Right cardiac atrium (tissue), 5 donors: ENCODE results near the gene LHFPL3. TPM values are rescaled to one million over a fixed set of nuclear protein-coding genes. Genes with fewer than 3 reads are reported as not detected.

ENCODE experiments used
- ATAC-seq, 2 donors: fragments of 200-7000 bp; cut with Tn5 transposase; one replicate each; pipeline versions ENCODE4 v1.8.0 to v1.9.1; 2020; ENCODE audit warnings: moderate library complexity in 2 of 2, mild to moderate bottlenecking in 1 of 2
- DNase-seq, 3 donors: peaks; one replicate each; pipeline ENCODE4 v3.0.0-alpha.2; 2020
- H3K27ac ChIP-seq: one replicate; pipeline ENCODE4 v1.5.1; 2013; ENCODE audit warnings: mild to moderate bottlenecking, low read length, control low read depth, moderate library complexity
- H3K27me3 ChIP-seq: one replicate; pipeline ENCODE4 v1.6.1; 2013; ENCODE audit not compliant: control insufficient read depth, insufficient read depth
- H3K4me1 ChIP-seq: one replicate; pipeline ENCODE4 v1.6.1; 2013; ENCODE audit warnings: low read length; ENCODE audit not compliant: control insufficient read depth, insufficient read depth
- H3K4me3 ChIP-seq: one replicate; pipeline ENCODE4 v1.5.1; 2013; ENCODE audit warnings: low read length, control low read depth
- H3K9me3 ChIP-seq: one replicate; pipeline ENCODE4 v1.6.1; 2013; ENCODE audit warnings: low read length; ENCODE audit not compliant: control insufficient read depth
- WGBS: extraction: QIAGEN DNeasy Blood & Tissue Kit; methylation state at CpG from one replicate; pipeline ENCODE4 v1.1.7; 2013; 5-methylcytosine and 5-hydroxymethylcytosine counted together
- intact Hi-C, 4 donors: fragments of 100-400 bp; cut with DNase I; formaldehyde crosslinking; loops; one replicate each; pipeline versions ENCODE4 v1.11.0 to v1.14.0; 2022 to 2023
- polyA plus RNA-seq: library from polyadenylated mRNA; stranded (reverse); fragments of 200-250 nt; gene quantifications from one replicate; pipeline ENCODE4 v1.2.3, GENCODE V29; 2013
- total RNA-seq, 4 donors: library from RNA; stranded (reverse); fragmentation: NEBNext Ultra II Directional; extraction: Animal tissue kit (Norgen Biotek cat#: 25700); gene quantifications; one replicate each; pipeline ENCODE4 v1.2.1, GENCODE V29; 2021
- donor health status: healthy with polysubstance abuse.
- donor health status: DM: no; HTN: yes; CAD: no.
- donor health status: DM: no; HTN: no; CAD: no.
- donor health status: DM: no; HTN: yes; CAD: no; lungs with severe emphysema.
- donor health status: DM: yes; HTN: yes; CAD: no.

Gene LHFPL3
- total and polyA plus RNA-seq, 5 donors: not detected

DNA sequence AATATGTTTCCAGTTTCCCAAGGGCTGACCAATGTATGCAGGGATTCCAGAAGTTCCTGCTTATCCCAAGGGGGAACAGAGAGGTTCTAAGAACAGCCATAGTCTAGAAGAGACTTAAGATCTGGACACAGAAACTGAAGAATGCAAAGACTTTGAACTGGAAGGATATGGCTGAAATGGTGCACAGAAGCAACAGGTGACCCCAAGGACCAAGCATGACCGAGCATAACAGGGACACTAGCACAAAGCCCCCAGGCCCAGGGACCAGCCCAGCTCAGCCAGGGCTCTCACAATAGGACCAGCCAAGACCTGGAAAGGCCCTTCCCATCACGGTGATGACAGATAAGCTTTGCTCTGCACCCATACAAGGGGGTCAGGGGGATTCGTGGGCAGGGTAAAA lies 472.6 kb downstream of the LHFPL3 start:
- H3K27me3 ChIP-seq: no peaks in the 10 kb centered on the region
- intact Hi-C loops: no loop called here
- 66% methylated on average over 3 of the region's 3 CpGs for WGBS
- no peak overlapping the region for H3K4me3 ChIP-seq
- no peaks in the 10 kb centered on the region for H3K9me3 ChIP-seq
- H3K4me1 ChIP-seq: no peaks in the 10 kb centered on the region
- ATAC-seq (no peak), DNase-seq (no peak)
- no peak overlapping the region for H3K27ac ChIP-seq

DNA sequence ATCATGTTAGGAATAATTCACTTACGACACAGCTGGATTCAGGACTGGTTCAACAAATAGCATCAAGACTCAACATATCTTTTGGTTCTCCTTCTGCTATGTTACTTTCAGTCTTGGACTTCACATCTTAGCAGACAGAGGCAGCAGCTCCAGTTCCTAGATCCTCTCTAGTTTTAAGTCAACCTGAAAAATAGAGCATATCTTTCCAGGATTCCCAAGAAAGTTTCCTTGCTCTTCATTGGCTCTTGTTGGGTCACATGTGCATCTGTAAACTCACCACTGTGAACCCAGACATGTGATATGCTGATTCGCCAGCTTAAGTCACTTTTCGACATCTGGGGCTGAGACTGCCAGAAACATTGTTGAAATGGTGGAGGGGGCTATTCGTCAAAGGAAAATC lies 475.5 kb downstream of the LHFPL3 start:
- DNase-seq: no peak
- intact Hi-C loops: no loop called here
- WGBS: 69% methylated on average over 4 of the region's 4 CpGs
- Histone ChIP-seq H3K9me3 (no peaks in the 10 kb centered on the region), H3K4me3 (no peak overlapping the region), H3K27me3 (no peaks in the 10 kb centered on the region), H3K27ac (no peak overlapping the region), H3K4me1 (no peaks in the 10 kb centered on the region)
- ATAC-seq: no peak

DNA sequence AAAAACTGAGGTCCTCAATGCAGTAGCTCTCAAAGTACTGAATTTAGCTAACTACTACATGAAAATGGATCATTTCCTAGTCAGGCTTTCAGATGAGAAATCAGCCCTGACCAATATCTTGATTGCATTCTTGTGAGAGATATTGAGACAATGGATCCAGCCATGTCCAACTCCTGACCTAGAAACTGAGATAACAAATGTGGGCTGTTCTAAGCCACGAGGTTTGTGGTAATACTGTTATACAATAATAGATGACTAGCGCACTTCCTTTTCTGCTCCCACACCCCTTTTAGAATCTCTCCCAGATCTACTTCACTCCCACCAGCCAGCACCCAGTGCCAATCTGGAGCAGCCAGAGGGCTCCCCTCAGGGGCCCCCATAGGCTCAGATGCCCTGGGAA lies 476.3 kb downstream of the LHFPL3 start:
- H3K27ac ChIP-seq: no peak overlapping the region
- no peaks in the 10 kb centered on the region for H3K4me1 ChIP-seq
- intact Hi-C loops: no loop called here
- 69% methylated on average over 2 of the region's 2 CpGs for WGBS
- ATAC-seq: no peak
- no peak overlapping the region for H3K4me3 ChIP-seq
- no peaks in the 10 kb centered on the region for H3K27me3 ChIP-seq
- no peak for DNase-seq
- no peaks in the 10 kb centered on the region for H3K9me3 ChIP-seq

DNA sequence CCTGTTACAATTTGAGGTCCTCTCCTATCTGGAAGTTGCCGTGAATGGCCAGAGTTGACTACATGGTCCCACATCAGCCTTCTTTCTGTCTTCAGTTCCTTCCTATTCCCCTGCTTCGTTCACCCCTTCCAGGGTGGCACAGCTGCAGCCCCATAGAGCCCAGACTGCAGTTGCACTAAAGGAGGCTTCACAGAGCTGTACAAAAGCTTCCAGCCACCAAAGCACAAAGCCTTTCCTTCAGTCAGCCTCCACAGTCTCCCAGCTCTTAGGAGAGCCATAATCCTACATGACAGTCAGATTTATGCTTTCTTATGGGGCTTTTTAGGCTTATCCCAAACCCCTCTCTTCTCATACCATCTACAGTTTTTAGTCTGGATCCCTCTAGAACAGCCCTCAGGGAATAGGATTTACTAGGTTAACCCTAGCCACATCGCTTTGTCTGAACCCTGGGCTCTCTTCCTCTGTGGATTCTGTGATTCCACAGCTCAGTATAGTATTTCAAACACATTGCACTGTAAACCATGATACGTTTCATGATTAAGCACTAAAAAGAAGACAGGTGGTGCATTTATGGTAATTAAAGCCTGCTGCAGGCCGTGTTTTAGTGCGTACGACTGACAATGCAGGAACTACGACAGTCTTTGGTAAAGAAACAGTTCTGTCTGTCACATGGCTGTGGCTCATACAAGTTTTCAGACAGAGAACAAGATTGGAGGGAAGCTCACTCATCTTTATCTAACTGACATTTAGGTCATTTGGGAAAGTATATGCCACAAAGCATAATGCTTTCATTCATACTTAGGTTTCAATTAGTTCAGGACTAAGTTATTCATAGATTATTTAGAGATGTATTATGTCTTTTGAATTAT lies 477.3 kb downstream of the LHFPL3 start:
- intact Hi-C loops: no loop called here
- DNase-seq: no peak
- WGBS: 73% methylated on average over 8 of the region's 8 CpGs
- no peak overlapping the region for H3K27ac ChIP-seq
- no peaks in the 10 kb centered on the region for H3K9me3 ChIP-seq
- H3K4me1 ChIP-seq: no peaks in the 10 kb centered on the region
- no peak overlapping the region for H3K4me3 ChIP-seq
- ATAC-seq: no peak
- no peaks in the 10 kb centered on the region for H3K27me3 ChIP-seq

DNA sequence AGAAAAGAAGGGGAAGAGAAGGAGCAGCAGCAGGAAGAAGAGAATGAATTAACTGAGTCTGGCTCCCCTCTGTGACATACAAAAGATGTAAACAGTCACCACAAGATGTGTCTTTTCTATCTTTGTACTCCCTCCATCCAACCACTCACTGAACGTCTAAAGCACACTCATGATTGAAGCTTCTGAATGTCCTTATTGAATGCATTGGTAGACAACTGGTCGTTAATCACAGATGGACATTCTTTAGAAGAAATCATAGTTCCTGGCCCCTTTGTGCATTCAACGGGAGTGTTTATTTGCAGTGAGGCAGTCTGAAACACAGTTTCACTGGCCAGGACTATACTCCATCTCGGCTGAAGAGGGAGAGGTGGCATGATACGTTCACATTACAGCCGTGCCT lies 479.3 kb downstream of the LHFPL3 start:
- no peaks in the 10 kb centered on the region for H3K9me3 ChIP-seq
- ATAC-seq (no peak), DNase-seq (no peak)
- no peak overlapping the region for H3K4me3 ChIP-seq
- intact Hi-C loops: no loop called here
- H3K27me3 ChIP-seq: no peaks in the 10 kb centered on the region
- H3K27ac ChIP-seq: no peak overlapping the region
- no peaks in the 10 kb centered on the region for H3K4me1 ChIP-seq
- WGBS: 53% methylated on average over 6 of the region's 6 CpGs

DNA sequence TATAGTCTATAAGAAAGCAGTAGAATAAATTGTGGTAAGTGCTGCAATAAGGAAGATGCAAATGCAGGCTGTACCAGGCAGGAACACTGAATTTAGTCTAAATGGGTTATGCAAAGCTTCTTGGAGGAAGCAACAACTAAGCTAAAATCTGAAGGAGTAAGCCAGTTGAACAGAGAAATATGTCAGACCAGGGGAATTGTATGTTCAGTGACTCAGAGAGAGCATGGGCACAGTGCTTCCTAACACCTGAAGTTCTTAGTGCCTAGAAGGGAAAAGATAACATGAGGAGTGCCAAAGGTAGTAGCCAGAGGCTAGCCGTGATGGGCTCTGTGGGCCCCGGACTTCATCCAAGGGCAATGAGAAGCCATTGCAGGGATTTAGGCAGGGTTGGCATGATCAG lies 481.5 kb downstream of the LHFPL3 start:
- intact Hi-C loops: no loop called here
- no peak for ATAC-seq
- 94% methylated on average over 2 of the region's 2 CpGs for WGBS

DNA sequence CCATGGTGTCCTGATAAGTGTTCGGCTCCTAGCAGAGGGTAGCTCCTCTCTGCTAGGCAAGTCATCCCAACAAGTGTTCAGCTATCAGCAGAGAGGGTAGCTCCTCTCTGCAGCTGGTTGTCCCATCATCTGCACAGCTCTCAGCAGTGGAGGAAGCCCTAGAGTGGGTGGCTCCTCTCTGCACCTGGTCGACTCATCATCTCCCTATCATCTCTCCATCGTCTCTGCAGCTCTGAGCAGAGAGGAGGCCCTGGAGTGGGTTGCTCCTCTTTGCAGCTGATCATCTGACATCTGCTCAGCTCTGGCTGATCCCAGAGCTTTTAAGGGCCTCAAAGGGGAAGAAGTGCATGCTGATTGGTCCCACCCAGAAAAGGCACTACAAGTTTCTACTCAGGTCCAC lies 485.7 kb downstream of the LHFPL3 start:
- Histone ChIP-seq H3K9me3 (no peaks in the 10 kb centered on the region), H3K27me3 (no peaks in the 10 kb centered on the region), H3K4me3 (no peak overlapping the region), H3K4me1 (no peaks in the 10 kb centered on the region), H3K27ac (no peak overlapping the region)
- 72% methylated on average over 3 of the region's 3 CpGs for WGBS
- intact Hi-C loops: no loop called here
- DNase-seq (no peak), ATAC-seq (no peak)

More for the DNA sequence above, 481.5 kb downstream of the LHFPL3 start:
- no peak overlapping the region for H3K4me3 ChIP-seq
- H3K27ac ChIP-seq: no peak overlapping the region
- no peaks in the 10 kb centered on the region for H3K4me1 ChIP-seq
- no peaks in the 10 kb centered on the region for H3K9me3 ChIP-seq
- DNase-seq: no peak
- no peaks in the 10 kb centered on the region for H3K27me3 ChIP-seq

DNA sequence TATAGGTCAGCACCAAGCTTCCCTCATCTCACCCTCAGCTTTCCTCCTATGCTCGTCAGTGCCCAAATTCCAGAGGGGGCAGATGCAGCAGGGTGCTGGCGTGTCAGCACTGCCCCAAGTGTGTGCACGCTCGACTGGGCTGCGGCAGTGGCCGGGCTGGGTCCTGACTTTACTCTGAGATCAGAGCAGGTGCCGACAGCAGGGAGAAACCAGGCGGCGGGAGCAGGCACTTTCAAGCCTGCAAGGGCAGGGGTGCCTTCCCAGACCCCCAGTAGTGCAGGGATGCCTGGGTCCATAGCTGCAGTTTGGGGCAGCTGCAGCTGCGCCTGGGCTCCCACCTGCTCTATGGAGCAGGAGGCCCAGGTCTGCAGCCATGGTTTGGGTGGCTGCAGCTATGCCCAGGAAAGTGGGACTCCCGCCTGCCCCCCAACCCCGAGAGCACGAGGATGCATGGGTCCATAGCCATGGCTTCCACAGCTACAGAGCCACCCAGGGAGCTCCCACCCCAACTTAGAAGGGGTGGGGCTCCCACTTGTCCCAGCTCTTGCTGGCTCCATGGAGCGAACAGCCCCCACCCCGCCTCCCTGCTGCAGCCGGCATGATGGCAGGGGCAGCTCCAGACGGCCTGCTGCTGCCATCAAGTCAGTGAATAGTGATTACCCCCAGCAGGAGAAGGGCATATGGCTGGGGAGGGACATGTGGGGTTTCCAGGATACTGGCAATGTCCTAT lies 486.4 kb downstream of the LHFPL3 start:
- H3K4me3 ChIP-seq: no peak overlapping the region
- H3K4me1 ChIP-seq: no peaks in the 10 kb centered on the region
- no peaks in the 10 kb centered on the region for H3K27me3 ChIP-seq
- DNase-seq (peak in 1 of 3 donors; percentile 33), ATAC-seq (no peak)
- H3K9me3 ChIP-seq: no peaks in the 10 kb centered on the region
- intact Hi-C loops: no loop called here
- no peak overlapping the region for H3K27ac ChIP-seq
- 74% methylated on average over 17 of the region's 17 CpGs for WGBS

DNA sequence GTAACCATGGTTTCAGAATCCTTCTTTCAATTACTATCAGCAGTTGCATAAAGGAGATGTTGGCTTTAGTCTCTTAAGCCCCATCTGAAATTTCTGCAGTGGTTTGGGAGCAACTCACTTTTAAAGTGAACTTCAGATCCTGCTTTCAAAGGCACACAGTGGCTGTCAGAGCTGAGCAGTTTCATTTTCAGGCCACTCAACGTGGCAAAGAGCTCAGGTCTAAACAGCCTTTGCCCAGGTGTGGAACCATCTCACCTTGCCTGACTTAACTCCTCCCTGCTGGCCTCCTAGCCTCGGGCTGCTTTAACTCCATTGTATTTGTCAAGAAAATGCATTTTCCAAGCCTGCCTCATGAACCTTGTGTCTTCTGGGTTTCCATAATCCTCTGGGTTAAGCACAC lies 488.1 kb downstream of the LHFPL3 start:
- Histone ChIP-seq H3K9me3 (no peaks in the 10 kb centered on the region), H3K27ac (no peak overlapping the region), H3K4me3 (no peak overlapping the region), H3K27me3 (no peaks in the 10 kb centered on the region), H3K4me1 (no peaks in the 10 kb centered on the region)
- intact Hi-C loops: no loop called here
- WGBS: 42% methylated on average over 2 of the region's 2 CpGs
- ATAC-seq (no peak), DNase-seq (no peak)

DNA sequence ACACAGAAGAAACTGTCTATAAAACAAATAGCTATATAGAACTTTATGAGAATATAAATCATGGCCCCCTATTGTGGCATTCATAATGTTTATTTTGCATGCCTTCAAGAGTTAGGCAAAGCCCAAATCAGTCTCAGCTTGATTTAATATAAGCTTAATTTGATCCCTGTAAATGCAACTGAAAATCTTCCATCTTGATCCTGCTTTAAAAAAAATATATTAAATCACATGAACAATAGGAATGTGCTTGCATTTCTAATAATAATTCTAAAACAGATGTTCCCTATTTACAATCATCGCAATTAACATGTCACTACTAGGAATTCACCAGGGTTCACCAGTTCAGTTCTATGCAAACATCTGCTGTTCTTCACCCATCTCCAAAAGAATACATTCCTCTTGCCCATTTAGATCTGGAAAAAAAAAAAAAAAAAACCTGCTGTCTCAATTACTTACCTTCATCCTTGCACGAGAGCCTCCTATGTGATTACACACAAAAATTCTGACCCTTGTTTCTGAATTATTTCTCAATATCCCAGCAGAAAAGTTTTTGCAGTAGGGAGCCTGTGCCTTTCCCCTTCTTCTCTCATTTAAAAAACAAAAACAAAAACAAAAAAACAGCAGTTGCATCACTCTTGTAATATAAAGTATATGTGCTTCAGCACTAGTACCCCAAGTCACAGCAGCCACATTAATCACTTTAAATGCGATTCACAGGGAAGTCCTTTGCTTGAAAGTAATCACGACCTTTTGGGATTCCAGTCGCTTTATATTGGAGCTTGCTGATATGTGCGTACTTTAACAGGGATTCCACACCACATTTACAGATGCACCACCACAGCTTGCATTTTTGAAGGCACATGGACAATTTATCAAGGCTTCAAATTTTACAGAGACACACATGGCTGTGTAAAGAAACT lies 490.8 kb downstream of the LHFPL3 start:
- ATAC-seq: no peak
- 66% methylated on average over 6 of the region's 6 CpGs for WGBS

More for the DNA sequence above, 490.8 kb downstream of the LHFPL3 start:
- Histone ChIP-seq H3K27ac (no peak overlapping the region), H3K4me1 (no peaks in the 10 kb centered on the region), H3K27me3 (no peaks in the 10 kb centered on the region), H3K4me3 (no peak overlapping the region), H3K9me3 (no peaks in the 10 kb centered on the region)
- intact Hi-C loops: no loop called here
- DNase-seq: no peak
